HTERT RPE-1 (cell line): ENCODE data around the gene ENGASE.

ENCODE experiments used
- in situ Hi-C: fragments of 300-500 bp; cut with MboI; formaldehyde crosslinking; loops from 4 replicates; pipeline ENCODE4 v1.14.3; 2020; ENCODE audit warnings: low sequenced_read_pairs

Gene ENGASE

GRCh38 chr17:79039171-79039570, 35.5 kb upstream of the ENGASE start:
- in situ Hi-C loops: no loop called here

DNA sequence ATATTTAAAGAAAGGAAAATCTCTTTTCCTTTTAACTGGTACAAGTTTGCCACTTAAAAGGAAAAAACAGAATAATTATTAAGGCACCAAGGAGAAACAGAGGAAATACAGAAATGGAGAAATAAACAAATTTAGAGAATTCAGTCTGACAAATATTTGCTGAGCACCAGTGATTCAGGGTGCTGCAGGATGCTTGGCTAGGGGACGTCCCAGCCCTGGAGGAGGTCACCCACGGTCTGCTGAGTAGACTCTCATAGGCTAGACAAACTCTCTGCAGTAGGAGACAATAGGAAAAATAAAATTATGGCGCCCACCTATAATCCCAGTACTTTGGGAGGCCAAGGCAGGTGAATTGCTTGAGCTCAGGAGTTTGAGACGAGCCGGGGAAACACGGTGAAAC, 34.7 kb upstream of the ENGASE start:
- in situ Hi-C loops: no loop called here

DNA sequence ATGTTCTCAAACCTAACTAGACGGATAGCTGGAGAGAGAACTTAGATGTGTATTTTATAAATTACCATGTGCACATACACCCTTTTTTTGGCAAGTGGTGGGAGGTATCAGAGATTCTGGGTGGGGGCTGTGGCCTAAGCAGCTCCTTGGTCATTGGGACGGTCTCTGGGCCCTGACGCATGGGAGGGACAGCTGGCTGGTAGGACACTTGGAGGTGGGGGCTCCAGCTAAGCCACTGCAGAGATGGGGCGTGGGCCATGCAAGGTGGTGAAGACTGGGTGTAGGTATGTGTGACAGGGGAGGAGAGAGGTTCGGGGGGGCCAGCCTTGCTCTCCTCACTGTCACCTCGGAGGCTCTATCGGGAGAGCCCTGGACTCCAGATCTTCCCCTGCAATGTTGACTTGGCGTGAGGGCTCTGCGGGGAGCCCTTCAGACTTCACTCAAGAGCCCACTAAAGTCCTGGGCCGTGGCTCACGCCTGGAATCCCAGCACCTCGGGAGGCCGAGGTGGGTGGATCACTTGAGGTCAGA, 33.5 kb upstream of the ENGASE start:
- in situ Hi-C loops: no loop called here

- in situ Hi-C loops: no loop called here
Observed at GRCh38 chr17:79041723-79042420, 32.8 kb upstream of the ENGASE start.

DNA sequence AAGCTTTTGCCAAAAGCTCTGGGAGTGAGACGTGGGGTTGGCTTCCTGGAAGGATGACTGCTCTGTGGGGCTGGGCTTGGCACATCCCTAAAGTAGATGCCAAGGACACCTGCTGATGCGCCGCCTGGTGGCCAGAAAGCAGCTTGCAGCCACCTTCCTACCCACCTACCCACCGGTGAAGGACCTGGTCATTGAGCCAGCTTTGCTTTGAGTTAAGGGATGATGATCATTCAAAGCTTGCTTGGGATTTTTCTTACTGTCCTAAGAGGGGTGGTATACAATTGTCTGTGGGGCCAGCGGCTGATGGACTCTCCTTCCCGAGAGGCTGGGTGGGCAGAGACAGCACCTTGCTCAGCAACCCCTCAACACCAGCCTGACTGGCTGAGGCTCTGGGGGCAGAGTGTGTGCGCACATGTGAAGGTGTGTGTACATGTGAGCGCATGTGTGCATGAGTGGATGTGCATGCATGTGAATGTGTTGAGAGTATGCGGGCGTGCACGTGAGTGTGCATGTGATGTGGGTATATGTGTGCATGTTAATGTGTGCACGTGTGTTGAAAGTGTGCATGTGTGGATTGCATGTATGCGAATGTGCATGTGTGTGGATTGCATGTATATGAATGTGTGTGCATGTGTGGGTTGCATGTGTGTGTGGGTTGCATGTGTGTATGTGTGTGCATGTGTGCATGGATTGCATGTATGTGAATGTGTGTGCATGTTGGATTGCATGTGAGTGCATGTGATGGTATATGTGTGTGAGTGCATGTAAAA, 32.0 kb upstream of the ENGASE start:
- in situ Hi-C loops: no loop called here

DNA sequence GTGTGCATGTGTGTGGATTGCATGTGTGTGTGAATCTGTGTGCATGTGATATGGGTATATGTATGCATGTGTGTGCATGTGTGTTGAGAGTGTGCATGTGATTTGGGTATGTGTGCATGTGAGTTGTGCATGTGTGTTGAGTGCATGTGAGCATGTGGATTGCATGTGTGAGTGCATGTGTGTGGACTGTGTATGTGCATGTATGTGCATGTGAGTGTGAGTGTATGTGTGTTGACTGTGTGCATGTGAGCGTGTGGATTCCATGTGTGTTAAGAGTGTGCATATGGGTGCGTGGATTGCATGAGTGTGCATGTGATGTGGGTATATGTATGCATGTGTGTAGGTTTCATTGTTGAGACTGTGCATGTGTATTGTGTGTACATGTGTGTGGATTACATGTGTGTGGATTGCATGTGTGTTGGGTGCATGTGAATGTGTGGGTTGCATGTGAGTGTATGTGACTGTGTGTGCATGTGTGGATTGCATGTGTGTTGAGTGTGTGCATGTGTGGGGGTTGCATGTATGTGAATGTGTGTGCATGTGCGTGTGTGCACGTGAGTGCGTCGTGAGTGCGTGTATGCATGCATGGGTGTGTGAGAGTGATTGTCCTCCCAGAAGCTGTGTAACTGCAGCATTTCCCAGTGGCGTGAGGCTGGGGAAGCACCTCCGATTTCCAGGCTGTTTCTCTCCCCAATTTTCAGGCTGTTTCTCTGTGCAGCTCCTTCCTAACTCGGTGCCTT, 31.3 kb upstream of the ENGASE start:
- in situ Hi-C loops: no loop called here

DNA sequence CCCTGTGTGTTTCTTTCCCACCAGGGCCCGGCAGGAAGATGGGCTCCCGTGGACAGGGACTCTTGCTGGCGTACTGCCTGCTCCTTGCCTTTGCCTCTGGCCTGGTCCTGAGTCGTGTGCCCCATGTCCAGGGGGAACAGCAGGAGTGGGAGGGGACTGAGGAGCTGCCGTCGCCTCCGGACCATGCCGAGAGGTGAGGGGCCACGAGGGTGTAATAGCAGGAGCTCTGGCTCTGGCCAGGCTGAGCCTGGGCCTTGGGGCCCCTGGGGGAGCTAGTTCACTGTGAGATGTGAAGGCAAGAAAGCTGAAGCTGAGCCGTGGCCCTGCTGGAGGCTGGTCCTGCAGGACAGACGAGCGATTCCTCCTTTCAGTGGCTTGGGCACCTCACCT, 30.7 kb upstream of the ENGASE start:
- in situ Hi-C loops: no loop called here

DNA sequence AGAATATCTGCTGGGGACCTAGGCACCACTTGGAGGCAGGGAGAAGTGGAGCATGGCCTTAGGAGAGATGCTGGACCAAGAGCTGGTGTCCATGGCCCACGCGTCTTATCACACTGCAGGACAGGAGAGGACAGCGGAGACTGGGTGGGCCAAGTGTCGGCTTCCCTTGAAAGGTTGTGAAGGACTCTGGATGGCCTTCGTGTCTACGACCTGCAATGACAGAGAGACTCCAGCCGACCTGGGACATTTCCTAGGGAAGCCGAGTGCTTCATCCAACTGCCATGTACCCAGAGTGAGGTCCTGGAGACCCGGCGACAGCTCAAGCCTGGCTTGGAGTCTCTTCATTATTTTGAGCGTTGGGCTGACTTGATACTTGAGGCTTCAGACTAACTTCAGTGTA, 30.2 kb upstream of the ENGASE start:
- in situ Hi-C loops: no loop called here

- in situ Hi-C loops: no loop called here
Observed at GRCh38 chr17:79045001-79045729, 29.5 kb upstream of the ENGASE start.

DNA sequence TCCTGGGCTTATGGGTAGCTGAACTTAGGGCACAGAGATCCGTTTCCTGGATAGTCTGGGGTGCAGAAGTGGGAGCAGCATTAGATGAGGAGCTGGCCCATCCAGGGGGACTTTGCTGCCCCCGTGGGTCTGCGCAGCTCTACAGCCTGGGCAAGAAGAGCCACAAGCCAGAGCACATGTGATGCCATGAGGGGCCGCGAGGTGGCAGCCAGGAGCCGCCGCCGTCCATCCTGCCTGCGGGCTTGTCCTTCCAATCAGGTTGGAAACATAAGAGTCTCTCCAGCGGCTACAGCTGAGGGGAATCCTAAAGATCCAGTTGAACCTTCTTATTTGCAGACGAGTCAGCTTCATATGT, 28.8 kb upstream of the ENGASE start:
- in situ Hi-C loops: no loop called here

- in situ Hi-C loops: no loop called here
Observed at GRCh38 chr17:79046197-79046915, 28.3 kb upstream of the ENGASE start.

DNA sequence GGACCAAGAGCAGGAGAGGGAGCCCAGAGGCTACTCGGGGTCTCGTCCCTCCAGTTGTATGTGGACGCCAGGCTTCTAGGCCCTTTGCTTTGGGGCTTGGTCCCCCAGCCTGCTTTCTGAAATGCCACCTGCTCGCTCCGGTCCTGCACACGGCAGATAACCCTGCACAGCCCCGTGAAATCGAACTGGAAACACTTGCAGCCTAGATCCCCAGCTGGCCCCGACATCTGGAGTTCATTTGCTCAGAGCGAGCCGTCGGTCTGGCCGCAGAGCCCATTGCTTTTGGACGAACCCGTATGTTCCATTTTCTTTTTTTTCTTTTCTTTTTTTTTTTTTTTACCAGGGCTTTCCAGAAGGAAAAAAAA, 27.7 kb upstream of the ENGASE start:
- in situ Hi-C loops: no loop called here

- in situ Hi-C loops: no loop called here
Observed at GRCh38 chr17:79047291-79047920, 27.2 kb upstream of the ENGASE start.

DNA sequence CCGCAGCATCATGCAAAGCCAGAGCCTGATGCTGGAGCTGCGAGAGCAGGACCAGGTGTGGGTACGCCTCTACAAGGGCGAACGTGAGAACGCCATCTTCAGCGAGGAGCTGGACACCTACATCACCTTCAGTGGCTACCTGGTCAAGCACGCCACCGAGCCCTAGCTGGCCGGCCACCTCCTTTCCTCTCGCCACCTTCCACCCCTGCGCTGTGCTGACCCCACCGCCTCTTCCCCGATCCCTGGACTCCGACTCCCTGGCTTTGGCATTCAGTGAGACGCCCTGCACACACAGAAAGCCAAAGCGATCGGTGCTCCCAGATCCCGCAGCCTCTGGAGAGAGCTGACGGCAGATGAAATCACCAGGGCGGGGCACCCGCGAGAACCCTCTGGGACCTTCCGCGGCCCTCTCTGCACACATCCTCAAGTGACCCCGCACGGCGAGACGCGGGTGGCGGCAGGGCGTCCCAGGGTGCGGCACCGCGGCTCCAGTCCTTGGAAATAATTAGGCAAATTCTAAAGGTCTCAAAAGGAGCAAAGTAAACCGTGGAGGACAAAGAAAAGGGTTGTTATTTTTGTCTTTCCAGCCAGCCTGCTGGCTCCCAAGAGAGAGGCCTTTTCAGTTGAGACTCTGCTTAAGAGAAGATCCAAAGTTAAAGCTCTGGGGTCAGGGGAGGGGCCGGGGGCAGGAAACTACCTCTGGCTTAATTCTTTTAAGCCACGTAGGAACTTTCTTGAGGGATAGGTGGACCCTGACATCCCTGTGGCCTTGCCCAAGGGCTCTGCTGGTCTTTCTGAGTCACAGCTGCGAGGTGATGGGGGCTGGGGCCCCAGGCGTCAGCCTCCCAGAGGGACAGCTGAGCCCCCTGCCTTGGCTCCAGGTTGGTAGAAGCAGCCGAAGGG, 26.4 kb upstream of the ENGASE start:
- in situ Hi-C loops: no loop called here

GRCh38 chr17:79048826-79049755, 25.5 kb upstream of the ENGASE start:
- in situ Hi-C loops: no loop called here

- in situ Hi-C loops: no loop called here
Observed at GRCh38 chr17:79049821-79050220, 24.8 kb upstream of the ENGASE start.

GRCh38 chr17:79050551-79050950, 24.1 kb upstream of the ENGASE start:
- in situ Hi-C loops: no loop called here

DNA sequence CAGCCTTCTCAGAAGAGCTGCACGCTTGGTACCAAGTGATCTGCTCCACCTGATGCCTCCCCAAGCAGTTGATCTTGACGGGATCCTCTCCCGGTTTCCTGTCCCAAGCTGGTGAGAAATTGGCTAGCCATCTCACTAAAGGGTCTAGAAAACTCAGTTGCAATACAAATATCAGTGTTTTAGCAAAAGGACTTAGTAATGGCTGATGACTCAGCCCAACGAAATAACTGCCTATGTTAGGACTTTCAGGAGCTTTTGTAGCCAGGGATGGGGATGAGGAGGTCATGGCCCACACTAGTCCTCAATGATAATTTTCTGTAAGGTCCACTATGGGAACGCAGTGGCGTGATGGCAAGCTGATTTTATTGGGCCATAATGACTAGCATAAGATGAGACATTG, 23.3 kb upstream of the ENGASE start:
- in situ Hi-C loops: no loop called here
